RPMI7951 (cell line): ENCODE measurements around the gene ST8SIA5. TPM values are rescaled to one million over a fixed set of nuclear protein-coding genes. Genes with fewer than 3 reads are reported as not detected.

Experiments used
- DNase-seq: peaks from one replicate; pipeline ENCODE4 v3.0.0-alpha.2; 2012; ENCODE audit warnings: low read depth
- total RNA-seq: library from RNA; depleted of rRNA; stranded (reverse); fragments of >200 nt; shearing (Covaris generic); gene quantifications from 2 replicates; pipeline ENCODE4 v1.2.3, GENCODE V29; 2014

ST8SIA5 gene
- total RNA-seq, 1 experiment from 2014 or later, result 12.6 TPM

GRCh38 chr18:46672062-46672970 is 84.5 kb downstream of the ST8SIA5 start:
- DNase-seq, result peak; percentile 79

GRCh38 chr18:46668694-46669093 is 88.2 kb downstream of the ST8SIA5 start:
- DNase-seq, result no peak

DNA sequence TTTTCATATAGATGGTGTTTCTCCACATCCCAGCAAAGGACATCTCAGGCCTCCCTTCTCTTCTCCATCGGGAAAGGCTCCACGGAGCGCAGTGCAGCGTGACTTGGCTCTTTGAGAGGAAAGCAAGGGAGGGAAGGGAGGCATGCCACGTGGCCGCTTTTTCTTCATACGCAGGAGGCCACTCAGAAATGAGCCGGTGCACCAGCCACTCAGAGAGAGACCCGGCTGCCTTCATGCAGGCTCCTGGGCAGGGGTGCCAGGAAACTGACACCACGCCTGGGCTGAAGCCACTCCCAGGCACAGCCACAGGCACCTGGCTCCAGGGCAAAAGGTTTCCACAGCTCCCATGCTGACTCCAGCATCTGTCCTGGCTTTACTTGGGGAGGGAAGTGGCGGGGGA is 88.7 kb downstream of the ST8SIA5 start:
- DNase-seq, result no peak

- no peak for DNase-seq
Measured at GRCh38 chr18:46663539-46663938, 93.3 kb downstream of the ST8SIA5 start.

DNA sequence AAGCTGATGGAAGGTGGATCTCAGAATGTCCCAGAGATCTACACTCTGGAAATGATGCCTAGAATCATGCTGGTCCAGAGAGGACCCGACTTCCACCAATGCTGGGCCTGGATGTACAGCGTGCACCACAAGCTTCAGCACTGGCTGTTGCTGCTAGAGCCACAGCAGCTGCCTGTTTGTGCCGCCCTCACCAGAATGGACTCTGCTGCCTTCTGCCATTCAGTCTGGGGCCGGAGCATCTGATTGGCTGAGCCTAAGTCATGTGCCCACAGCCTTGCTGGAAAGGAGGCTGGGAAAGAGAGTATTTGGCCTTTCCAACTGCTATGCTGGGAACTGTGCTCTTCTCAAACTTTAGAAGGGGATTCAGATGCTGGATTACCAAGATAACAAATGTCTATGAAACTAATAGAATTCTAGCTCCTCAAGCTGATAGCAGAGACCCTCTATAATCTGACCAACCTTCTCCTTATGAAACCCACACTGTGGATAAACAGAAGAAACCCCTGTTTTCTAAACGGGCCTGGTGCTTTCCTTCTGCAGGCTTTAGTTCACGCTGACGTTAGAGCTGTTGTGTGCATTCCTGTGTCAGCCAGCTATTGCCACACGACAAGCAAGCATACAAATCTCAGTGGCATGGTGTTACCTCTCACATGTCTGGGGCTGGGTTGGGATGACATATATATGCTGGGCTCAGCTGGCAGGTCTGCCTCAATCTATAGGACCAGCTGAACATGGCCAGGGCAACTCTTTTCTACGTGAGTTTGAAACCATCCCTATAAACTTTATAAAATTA is 95.7 kb downstream of the ST8SIA5 start:
- peak; percentile 65 for DNase-seq

GRCh38 chr18:46659484-46659883 is 97.4 kb downstream of the ST8SIA5 start:
- no peak for DNase-seq

DNA sequence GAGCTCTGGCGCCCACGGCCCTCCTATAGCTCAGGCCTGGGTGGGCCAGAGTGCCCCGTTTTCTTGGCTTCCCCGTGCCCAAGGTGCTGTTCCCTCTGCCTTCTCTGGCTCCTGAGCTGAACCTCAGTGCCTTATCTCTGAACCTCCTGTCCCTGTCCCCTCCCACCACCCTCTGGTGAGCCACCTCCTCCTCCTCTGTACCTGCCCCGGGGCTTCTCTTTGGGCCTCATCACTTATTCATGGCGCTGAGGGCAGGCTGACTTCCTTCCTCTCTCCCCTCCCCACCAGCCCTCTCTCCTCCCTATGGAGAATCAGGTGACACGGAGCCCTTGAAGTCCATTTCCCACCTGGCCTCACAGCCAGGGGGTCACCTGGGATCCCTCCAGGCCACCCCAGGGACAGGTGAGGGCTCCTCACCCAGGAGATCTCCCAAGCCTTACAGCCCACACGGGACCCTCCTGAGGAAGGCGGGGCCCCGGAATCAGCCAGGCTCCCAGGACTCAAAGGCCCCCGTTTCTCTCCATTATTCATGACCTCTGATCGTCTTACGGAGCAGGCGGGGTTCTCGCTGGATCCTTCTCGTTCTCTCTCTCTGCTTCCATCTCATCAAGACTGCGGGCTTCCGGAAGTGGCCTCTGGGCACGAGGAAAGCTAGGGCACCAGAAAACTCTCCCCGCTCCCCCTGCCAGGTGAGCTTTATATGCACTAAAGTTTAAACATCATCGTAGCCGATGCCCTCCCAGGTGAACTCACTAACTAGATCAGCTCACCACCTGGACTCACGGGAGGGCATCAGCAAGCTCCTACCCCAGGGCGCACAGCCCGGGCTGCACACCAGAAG is 99.5 kb downstream of the ST8SIA5 start, which contains the start of gene LOXHD1:
TSS of gene LOXHD1 (minus strand) at position 106 of the 841 bp plus-strand sequence. CDS start 187 bp downstream, outside the sequence.
- DNase-seq, result no peak

DNA sequence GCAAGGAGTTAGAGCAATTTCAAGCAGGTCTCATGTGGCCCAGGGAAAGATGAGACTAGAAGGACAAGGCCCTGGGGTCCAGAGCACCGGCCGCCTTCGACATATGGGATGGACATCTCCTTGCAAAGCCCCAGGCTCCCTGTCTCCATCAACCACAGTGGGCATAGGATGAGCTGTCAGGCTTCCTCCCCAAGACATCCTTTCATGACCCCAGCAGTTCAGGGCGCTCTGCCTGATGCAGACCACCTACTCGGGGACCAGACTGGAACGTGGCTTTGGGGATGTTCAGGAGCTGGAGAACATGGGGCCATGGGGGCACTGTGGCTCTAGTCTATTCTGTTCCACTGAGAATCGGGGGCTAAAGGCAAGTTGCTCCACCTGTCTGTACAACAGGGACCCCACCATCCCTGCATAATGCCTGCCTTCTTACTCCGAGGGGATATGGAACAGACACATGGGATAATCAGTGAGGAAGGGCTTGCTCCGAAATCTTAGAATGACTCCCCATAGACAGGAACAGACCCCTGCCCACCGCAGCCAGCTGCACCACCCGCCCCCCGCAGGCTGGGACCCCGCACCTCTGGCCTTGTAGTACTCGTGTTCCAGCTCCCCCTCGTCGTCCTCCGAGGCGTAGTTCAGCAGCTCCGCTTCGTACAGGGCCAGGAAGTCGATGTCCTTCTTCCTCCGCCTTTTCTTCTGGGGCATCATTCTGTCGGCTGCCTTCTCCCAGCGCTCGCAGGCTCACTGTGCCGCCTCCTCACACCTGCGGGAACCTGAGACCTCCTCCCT is 100.3 kb downstream of the ST8SIA5 start:
- DNase-seq, result no peak

DNA sequence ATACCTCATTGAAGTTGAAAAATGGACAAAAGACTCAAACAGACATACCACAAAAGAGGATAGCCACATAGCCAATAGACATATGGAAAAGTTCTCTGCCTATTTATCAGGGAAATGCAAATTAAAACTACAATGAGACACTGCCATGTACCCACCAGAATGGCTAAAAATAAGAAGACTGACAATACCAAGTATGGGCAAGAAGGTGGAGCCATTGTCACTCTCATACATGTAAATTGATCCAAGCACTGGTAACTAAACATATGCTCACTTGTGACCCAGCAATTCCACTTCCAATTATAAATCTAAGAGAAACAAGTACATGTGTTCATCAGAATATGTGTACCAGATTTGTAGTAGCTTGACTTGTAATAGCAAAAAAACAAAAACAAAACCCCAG is 104.5 kb downstream of the ST8SIA5 start:
- DNase-seq, result peak; percentile 10

GRCh38 chr18:46650681-46651080 is 106.2 kb downstream of the ST8SIA5 start:
- DNase-seq, result no peak

DNA sequence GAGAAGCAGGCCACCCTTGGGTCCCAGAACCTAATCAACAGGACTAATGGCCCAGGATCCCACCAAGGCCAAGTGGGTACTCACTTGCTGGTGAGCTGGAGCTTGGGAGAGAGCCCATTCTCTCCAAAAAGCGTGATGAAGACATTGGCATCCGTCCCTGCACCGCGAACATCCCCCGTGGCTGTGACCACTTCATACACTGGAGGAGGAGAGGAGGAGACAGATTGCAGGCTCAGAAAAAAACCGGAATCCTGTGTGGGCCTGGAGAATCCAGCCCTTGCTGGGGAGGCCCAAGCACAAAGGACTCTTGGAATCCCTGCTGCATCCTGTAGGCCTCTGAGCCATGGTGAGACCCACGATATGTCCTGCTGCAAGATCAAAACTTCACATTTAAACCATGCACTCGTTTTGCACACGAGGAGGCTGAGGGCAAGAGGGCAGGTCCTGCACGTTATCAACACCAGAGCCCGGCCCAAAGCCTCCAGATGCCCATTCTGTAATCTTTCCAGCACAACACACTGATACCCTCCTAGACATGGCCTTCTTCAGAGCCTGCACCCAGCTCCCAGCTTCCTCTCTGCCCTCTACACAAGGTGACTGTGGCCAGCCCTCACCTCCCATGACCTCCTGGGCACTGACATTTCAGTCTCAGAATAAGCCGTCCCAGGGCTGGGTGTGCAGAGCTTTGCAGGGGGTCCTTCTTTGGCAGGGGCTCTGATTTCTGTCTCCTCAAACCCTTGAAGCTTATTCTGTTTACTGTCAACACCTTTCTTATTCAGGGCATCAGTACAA is 107.6 kb downstream of the ST8SIA5 start:
- DNase-seq, result peak; percentile 81

DNA sequence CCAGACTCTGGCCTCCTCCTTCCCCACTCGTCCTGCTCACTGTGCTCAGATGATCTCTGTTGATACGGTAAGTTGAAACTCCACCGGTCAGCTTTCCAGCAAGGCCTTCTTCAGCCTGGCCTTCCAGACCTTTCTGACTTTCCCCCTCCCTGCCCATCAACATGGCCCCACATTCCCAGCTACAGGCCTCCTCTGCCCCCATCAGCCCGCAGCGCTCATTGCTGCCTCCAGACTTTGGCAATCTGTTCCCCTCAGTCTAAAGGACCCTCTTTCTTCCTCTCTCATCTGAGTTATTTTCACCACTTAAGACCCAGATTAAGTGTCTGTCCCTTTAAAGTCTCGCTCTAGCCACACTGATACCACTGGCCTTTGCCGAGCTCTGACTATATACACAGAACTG is 110.4 kb downstream of the ST8SIA5 start:
- no peak for DNase-seq

GRCh38 chr18:46642561-46642960 is 114.3 kb downstream of the ST8SIA5 start:
- DNase-seq, result no peak

DNA sequence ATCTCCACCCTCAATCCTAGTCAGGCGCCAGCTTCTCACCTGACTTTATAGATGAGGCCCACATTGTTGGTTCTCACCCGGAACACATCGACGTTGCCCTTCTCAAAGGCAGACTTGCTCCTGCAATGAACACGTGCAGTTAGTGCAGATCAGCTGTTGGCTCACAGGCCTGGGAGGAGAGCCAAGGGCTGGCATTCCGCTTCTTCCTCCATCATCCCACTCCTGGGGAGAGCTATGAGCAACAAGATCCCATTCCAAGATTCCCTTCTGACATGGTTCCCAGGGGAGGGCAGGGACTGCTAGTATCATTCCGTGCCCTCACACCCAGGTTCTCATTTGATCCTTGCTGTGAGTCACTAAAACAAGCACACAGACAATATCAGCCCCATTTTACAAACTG is 114.9 kb downstream of the ST8SIA5 start:
- DNase-seq, result peak; percentile 62

DNA sequence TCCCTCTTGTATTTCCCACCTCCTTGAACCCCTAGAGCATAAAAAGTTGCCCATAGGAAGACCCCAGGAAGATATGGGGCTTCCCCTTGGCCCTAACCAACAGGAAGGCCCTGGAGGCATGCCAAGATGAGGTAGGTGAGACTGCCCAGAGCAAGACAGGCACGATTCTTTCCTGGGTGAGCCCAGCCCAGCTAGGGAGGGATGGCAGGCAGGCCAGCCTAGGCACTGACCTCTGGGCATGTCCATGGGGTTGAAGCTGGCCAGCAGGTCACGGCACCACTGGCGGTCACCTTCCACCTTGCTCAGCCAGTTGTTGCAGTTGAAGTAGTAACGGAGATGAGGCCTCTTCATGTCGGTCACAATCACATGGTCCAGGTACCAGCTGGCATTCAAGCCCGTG is 117.5 kb downstream of the ST8SIA5 start:
- no peak for DNase-seq

DNA sequence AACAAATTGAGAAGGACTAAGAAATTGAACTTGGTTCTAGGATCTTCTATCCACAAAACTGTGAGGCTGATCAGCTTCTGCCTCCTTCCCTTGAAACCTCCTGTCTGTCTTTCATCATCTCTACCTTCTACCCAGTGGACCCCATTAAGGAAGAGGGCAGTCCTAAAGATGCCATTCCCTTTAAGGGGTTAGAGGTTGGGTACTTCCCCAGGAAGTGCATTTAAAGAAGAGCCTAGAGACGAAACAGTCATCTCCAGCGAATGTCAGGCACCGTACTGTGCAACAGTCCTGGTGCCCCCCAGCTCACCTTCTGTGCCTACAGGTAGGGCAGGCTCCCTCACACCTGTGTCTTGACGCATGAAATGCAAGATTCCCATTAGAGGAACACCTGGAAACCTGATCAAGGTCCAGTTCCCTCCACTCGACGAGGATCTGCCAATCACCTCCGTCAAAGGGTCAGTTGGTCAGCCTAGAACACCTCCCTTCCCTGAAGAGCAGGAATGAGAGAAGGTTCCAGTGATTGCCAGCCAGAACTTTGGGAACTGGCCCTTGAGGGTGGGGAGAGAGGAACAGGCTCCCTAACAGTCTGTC is 120.7 kb downstream of the ST8SIA5 start:
- DNase-seq, result no peak

GRCh38 chr18:46632401-46633071 is 124.3 kb downstream of the ST8SIA5 start:
- DNase-seq, result peak; percentile 78

- no peak for DNase-seq
Measured at GRCh38 chr18:46630991-46631390, 125.9 kb downstream of the ST8SIA5 start.

- peak; percentile 58 for DNase-seq
Measured at GRCh38 chr18:46630160-46630559, 126.7 kb downstream of the ST8SIA5 start.
